Stimulated activated CD8-positive, alpha-beta memory T cell treated with anti-CD3 and anti-CD28 coated beads, Interleukin-7, amount 100 ng/mL, for 1 hour (primary cell): ENCODE data around the gene DNAH3.

Experiments
- DNase-seq, 2 donors: peaks; one replicate each; pipeline ENCODE4 v3.0.0-alpha.2; 2020; ENCODE audit warnings: low read depth in 2 of 2

Gene DNAH3

GRCh38 chr16:20883554-20884239, 266.9 kb downstream of the DNAH3 start:
- DNase-seq = no peak
